ENCODE results near the gene ITGAD.
"Not testable (repeated sequence)": the region's sequence is repeated elsewhere in the genome, so short reads cannot be mapped to it uniquely, and the experiment has no call there.

ITGAD gene

DNA sequence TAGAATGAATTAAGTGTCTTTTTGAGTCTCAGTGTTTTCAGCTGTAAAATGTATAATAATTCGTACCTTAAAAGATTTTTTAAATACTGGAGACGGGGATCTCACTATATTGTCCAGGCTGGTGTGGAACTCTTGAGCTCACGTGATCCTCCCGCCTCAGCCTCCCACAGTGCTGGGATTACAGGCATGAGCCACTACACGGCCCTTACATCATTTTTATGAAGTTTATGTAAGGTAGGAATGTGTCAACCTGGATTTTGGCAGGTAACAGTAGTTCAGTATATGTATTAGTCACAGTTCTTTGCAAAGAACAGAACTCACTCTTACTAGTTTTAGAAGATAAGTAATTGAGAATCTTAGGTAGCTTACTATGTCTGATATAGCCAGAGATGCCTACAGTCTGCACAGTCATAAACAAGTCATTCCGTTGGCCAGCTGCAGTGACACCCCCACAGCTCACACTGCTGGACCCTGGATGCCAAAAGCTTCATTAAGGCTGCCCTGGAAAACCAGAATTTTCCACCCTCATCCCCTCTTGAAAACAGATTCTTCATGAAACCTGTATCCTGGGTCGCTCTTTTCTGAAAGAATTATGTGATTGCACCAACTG is 35.6 kb downstream of the ITGAD start:
- WGBS, 2 experiments, result 92 to 93% methylated on average over 7 of the region's 7 CpGs

DNA sequence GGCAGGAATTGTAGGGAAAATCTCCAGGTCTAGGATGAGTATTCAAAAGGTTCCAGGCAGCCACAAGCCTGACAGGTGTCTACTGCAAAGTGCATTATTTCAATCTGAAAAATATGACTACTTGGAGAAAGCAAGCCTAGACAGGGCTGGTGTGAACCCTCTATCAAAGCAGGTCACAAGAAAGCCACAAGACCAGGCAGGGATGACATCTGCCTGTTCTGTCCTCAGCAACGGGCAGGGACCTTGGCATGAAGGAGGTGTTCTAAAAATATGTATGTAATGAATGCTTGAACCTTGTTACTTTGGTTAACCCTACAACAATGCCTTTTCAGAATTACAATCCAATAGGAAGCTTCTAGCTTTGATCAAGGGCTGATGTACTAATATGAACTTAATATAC is 36.2 kb downstream of the ITGAD start:
- Histone ChIP-seq H3K27me3 (ENCODE audit: control insufficient read depth, insufficient read depth, low read length, poor library complexity, severe bottlenecking) (no peaks in the 10 kb centered on the region), H3K4me3 (ENCODE audit: insufficient read depth, low read depth, low read length) (no peak overlapping the region), H3K9me3 (ENCODE audit: control insufficient read depth, low read length) (no peaks in the 10 kb centered on the region), H3K36me3 (ENCODE audit: control insufficient read depth, insufficient read depth, low read length) (no peaks in the 10 kb centered on the region), H3K4me1 (ENCODE audit: control insufficient read depth, insufficient read depth, low read length) (peaks cover 3% of the 10 kb centered on the region), H3K27ac (ENCODE audit: insufficient read depth, low read depth, low read length, poor library complexity, severe bottlenecking) (no peak overlapping the region)
- 80 to 100% methylated on average over 1 of the region's 1 CpG for WGBS, 2 experiments

More for the DNA sequence above, 35.6 kb downstream of the ITGAD start:
- Histone ChIP-seq H3K4me1 (ENCODE audit: control insufficient read depth, insufficient read depth, low read length) (peaks cover 3% of the 10 kb centered on the region), H3K4me3 (ENCODE audit: insufficient read depth, low read depth, low read length) (no peak overlapping the region), H3K27ac (ENCODE audit: insufficient read depth, low read depth, low read length, poor library complexity, severe bottlenecking) (no peak overlapping the region), H3K9me3 (ENCODE audit: control insufficient read depth, low read length) (no peaks in the 10 kb centered on the region), H3K27me3 (ENCODE audit: control insufficient read depth, insufficient read depth, low read length, poor library complexity, severe bottlenecking) (no peaks in the 10 kb centered on the region), H3K36me3 (ENCODE audit: control insufficient read depth, insufficient read depth, low read length) (no peaks in the 10 kb centered on the region)

DNA sequence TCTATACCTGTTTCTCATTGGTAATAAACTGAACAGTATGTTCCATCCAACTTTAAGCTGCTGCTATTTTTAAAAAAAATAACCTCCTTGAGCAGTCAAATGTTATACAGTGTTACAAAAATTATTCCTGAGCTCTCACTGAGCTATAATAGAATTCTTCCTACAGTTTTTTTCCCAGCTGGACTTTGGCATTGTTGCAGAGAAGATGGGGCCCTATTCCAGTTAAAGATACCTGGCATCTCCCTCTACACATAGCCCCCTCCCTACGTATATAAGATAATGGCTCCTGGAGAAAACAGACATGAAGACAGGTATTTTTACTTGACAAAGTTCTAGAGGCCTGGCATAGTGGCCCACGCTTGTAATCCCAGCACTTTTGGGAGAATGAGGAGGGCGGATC is 36.7 kb downstream of the ITGAD start:
- Histone ChIP-seq H3K27me3 (ENCODE audit: control insufficient read depth, insufficient read depth, low read length, poor library complexity, severe bottlenecking) (no peaks in the 10 kb centered on the region), H3K4me3 (ENCODE audit: insufficient read depth, low read depth, low read length) (no peak overlapping the region), H3K4me1 (ENCODE audit: control insufficient read depth, insufficient read depth, low read length) (peaks cover 3% of the 10 kb centered on the region), H3K36me3 (ENCODE audit: control insufficient read depth, insufficient read depth, low read length) (no peaks in the 10 kb centered on the region), H3K27ac (ENCODE audit: insufficient read depth, low read depth, low read length, poor library complexity, severe bottlenecking) (no peak overlapping the region), H3K9me3 (ENCODE audit: control insufficient read depth, low read length) (no peaks in the 10 kb centered on the region)
- 88 to 89% methylated on average over 3 of the region's 3 CpGs for WGBS, 2 experiments

DNA sequence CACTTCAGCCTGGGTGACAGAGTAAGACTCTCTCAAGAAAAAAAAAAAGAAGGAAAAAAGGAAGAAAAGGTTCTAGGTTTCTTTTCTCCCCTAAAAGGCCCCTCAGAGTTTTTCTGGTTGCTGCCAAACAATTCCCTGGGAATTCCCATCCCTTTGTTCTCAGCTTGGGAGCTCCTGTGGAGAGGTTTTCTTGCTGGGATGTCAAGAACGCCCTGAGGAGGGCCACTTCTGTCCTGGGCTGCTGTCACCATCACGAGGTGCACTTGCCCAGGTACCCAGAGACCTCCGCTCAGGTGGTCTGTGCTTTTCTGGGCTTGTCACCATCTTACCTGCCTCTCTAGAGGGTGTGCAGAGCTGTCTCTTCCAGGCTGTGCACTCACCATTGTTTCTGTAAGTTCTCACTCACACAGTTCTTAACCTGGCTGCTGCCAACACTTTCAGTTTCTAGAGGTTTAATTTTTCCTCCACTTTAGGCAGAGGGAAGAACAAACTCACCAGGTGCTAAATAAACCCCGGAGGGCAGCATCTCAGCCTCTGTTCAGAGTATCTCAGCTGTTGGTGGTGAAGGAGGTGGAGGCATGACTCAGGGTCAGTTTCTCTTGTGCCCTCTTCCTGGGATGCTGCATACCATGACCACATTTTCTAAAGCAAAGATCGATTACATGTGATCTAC is 37.4 kb downstream of the ITGAD start:
- no peak overlapping the region for H3K4me3 ChIP-seq (ENCODE audit: insufficient read depth, low read depth, low read length)
- H3K36me3 ChIP-seq (ENCODE audit: control insufficient read depth, insufficient read depth, low read length), result no peaks in the 10 kb centered on the region
- H3K9me3 ChIP-seq (ENCODE audit: control insufficient read depth, low read length), result no peaks in the 10 kb centered on the region
- WGBS, 2 experiments, result 57 to 58% methylated on average over 5 of the region's 5 CpGs
- peaks cover 3% of the 10 kb centered on the region for H3K4me1 ChIP-seq (ENCODE audit: control insufficient read depth, insufficient read depth, low read length)
- no peaks in the 10 kb centered on the region for H3K27me3 ChIP-seq (ENCODE audit: control insufficient read depth, insufficient read depth, low read length, poor library complexity, severe bottlenecking)
- H3K27ac ChIP-seq (ENCODE audit: insufficient read depth, low read depth, low read length, poor library complexity, severe bottlenecking), result no peak overlapping the region

DNA sequence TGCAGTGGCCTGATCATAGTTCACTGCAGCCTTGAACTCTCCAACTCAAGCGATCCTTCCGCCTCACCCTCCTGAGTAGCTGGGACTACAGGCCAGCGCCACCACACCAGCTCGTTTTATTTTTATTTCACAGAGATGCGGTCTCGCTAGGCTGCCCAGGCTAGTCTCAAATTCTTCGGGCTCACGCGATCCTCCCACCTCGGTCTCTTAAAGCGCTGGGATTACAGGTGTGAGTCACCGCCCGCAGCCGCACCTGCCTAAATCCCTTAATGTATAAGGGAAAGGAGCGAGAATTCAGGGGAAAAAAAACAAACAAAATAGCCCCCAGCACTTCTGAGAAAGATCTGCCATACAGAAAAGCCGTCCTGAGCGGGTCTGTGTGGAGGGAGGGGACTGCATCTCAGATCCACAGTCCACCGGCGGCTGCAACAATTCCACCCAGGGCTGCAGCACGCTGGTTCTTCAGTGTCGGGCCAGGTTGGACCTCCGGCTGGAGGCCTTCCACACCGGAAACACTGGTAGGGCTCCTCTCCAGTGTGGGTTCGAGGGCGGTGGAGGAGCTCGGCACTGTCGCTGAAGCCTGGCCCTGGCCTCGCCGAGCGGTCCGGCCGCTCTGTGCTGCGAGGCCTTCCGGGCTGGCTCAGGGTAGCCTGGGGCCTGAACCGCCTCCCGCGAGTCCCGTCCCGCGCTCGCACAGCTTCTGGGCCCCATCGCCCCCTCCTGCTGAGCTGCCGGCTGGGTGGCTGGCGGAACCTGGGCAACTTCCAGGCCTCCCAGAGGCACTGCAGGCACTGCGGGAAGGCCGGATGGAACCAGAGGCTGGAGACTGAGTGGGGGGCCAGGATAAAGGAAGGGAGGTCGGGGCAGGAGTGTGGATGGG is 42.4 kb downstream of the ITGAD start:
- Histone ChIP-seq H3K4me1 (ENCODE audit: control insufficient read depth, insufficient read depth, low read length) (no peaks in the 10 kb centered on the region), H3K36me3 (ENCODE audit: control insufficient read depth, insufficient read depth, low read length) (no peaks in the 10 kb centered on the region), H3K4me3 (ENCODE audit: insufficient read depth, low read depth, low read length) (no peak overlapping the region), H3K9me3 (ENCODE audit: control insufficient read depth, low read length) (no peaks in the 10 kb centered on the region), H3K27ac (ENCODE audit: insufficient read depth, low read depth, low read length, poor library complexity, severe bottlenecking) (no peak overlapping the region), H3K27me3 (ENCODE audit: control insufficient read depth, insufficient read depth, low read length, poor library complexity, severe bottlenecking) (no peaks in the 10 kb centered on the region)
- WGBS, 2 experiments, result 93 to 94% methylated on average over 47 of the region's 47 CpGs

DNA sequence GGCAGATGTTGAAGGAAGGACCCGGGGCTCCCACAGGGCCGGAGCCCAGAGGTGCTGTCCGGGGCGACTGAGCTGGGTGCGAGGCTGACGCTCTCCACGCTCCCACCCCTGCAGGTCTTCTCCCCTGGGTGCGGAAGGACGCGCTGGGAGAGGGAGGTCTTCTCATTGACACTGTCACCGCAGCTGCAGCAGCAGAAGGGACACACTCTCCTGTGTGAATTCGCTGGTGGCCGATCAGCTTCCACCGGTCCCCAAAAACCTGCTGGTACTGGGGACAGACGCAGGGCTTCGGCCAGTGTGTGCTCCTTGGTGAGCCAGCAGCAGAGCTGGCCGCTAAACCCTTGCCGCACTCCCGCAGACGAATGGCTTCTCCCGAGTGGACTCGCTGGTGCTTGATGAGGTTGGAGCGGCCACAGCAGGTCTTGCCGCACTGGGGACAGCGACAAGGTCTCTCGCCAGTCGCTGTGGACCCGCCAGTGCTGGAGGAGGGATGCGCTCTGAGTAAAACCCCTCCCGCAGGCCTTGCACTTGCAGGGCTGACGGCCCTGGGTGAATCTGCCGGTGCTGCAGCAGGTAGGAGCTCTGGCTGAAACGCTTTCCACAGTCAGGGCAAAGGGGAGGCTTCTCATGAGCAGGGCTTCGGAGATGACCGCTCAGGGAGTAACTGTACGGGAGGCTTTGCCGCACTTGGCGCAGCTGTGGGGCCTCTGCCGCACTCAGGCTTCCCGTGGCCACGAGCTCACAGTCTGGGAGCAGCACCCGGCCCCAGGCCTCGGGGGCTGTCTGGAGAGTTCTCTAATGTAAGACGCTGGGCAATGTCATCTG is 43.3 kb downstream of the ITGAD start:
- Histone ChIP-seq H3K27me3 (ENCODE audit: control insufficient read depth, insufficient read depth, low read length, poor library complexity, severe bottlenecking) (no peaks in the 10 kb centered on the region), H3K9me3 (ENCODE audit: control insufficient read depth, low read length) (no peaks in the 10 kb centered on the region), H3K4me3 (ENCODE audit: insufficient read depth, low read depth, low read length) (no peak overlapping the region), H3K27ac (ENCODE audit: insufficient read depth, low read depth, low read length, poor library complexity, severe bottlenecking) (no peak overlapping the region), H3K4me1 (ENCODE audit: control insufficient read depth, insufficient read depth, low read length) (no peaks in the 10 kb centered on the region), H3K36me3 (ENCODE audit: control insufficient read depth, insufficient read depth, low read length) (no peaks in the 10 kb centered on the region)
- 94% methylated on average over 44 of the region's 44 CpGs for WGBS, 2 experiments

DNA sequence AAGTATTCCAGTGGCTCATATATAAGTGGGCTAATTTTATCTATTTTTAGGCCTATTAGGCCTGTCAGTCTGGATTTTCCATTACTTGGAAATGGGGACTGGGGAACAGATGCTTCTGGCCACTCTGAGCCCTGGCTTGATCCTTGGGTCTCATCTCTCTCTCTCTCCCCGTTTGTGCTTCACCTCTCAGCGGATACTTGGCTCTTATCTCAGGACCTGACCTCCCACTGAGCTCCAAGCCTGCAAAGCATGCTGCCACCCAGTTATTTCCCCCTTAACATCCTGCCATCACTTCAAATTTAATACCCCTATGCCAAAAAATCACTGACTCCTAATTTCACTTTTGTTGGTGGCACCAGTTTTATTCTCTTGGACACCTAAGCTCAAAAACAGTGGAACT is 45.3 kb downstream of the ITGAD start:
- no peaks in the 10 kb centered on the region for H3K4me1 ChIP-seq (ENCODE audit: control insufficient read depth, insufficient read depth, low read length)
- no peaks in the 10 kb centered on the region for H3K36me3 ChIP-seq (ENCODE audit: control insufficient read depth, insufficient read depth, low read length)
- WGBS, 2 experiments, result 52 to 60% methylated on average over 2 of the region's 2 CpGs
- H3K27ac ChIP-seq (ENCODE audit: insufficient read depth, low read depth, low read length, poor library complexity, severe bottlenecking), result no peak overlapping the region
- no peaks in the 10 kb centered on the region for H3K27me3 ChIP-seq (ENCODE audit: control insufficient read depth, insufficient read depth, low read length, poor library complexity, severe bottlenecking)
- no peak overlapping the region for H3K4me3 ChIP-seq (ENCODE audit: insufficient read depth, low read depth, low read length)
- no peaks in the 10 kb centered on the region for H3K9me3 ChIP-seq (ENCODE audit: control insufficient read depth, low read length)

DNA sequence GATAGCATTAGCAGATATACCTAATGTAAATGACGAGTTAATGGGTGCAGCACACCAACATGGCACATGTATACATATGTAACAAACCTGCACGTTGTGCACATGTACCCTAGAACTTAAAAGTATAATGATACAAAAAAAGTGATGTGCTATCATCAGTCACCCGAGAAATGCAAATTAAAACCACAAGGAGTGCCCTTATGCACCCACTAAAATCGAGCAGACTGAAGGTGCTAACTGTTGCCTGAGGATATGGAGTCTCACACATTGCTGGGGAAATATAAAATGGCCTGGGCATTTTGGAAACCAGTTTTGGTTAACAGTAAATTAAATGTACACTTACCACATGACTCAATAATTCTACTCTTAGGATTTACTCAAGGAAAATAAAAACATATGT is 45.9 kb downstream of the ITGAD start:
- H3K4me1 ChIP-seq (ENCODE audit: control insufficient read depth, insufficient read depth, low read length); H3K9me3 ChIP-seq (ENCODE audit: control insufficient read depth, low read length); H3K27ac ChIP-seq (ENCODE audit: insufficient read depth, low read depth, low read length, poor library complexity, severe bottlenecking); H3K4me3 ChIP-seq (ENCODE audit: insufficient read depth, low read depth, low read length); H3K36me3 ChIP-seq (ENCODE audit: control insufficient read depth, insufficient read depth, low read length); H3K27me3 ChIP-seq (ENCODE audit: control insufficient read depth, insufficient read depth, low read length, poor library complexity, severe bottlenecking): not testable (repeated sequence)
- 77 to 93% methylated on average over 2 to 3 of the region's 4 CpGs for WGBS, 2 experiments

DNA sequence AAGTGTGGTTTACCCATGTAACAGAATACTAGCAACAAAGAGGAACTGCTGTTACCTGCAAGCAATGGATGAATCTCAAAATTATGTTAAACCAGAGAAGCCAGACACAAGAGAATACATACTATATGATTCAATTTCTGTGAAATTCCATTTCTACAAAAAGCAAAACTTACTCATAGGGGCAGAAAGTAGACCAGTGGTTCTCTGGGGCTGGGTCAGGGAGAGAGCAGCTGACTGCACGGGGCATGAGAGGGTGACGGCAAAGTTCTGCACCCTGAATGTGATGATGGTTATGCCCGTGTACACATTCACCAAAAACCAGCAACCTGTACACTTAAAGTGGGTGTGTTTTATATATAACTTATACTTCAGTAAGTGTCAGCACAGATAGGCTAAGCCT is 46.4 kb downstream of the ITGAD start:
- H3K4me3 ChIP-seq (ENCODE audit: insufficient read depth, low read depth, low read length), result no peak overlapping the region
- H3K36me3 ChIP-seq (ENCODE audit: control insufficient read depth, insufficient read depth, low read length), result no peaks in the 10 kb centered on the region
- H3K9me3 ChIP-seq (ENCODE audit: control insufficient read depth, low read length), result no peaks in the 10 kb centered on the region
- 95% methylated on average over 3 of the region's 3 CpGs; no CpG with 5 or more reads in 1 of the 2 experiments for WGBS, 2 experiments
- no peaks in the 10 kb centered on the region for H3K27me3 ChIP-seq (ENCODE audit: control insufficient read depth, insufficient read depth, low read length, poor library complexity, severe bottlenecking)
- H3K27ac ChIP-seq (ENCODE audit: insufficient read depth, low read depth, low read length, poor library complexity, severe bottlenecking), result no peak overlapping the region
- no peaks in the 10 kb centered on the region for H3K4me1 ChIP-seq (ENCODE audit: control insufficient read depth, insufficient read depth, low read length)

Data from ectodermal cell (in vitro differentiated cells).